Stomach (tissue), 9 donors: ENCODE results near the gene ANKRD6. TPM values are rescaled to one million over a fixed set of nuclear protein-coding genes. Genes with fewer than 3 reads are reported as not detected.

ENCODE experiments used
- DNase-seq, 2 donors: peaks; one replicate each; pipeline versions ENCODE4 v3.0.0 to v3.0.0-alpha.2; 2013 to 2019
- H3K27ac ChIP-seq, 5 donors: fragments of 200-600 bp in 4 of 5; sonication (generic) in 4 of 5; one replicate each; pipeline ENCODE4 v1.5.1; 2013 to 2019; ENCODE audit warnings: mild to moderate bottlenecking in 1 of 5, moderate library complexity in 1 of 5
- H3K27me3 ChIP-seq, 3 donors: fragments of 200-600 bp; sonication (generic); one replicate each; pipeline ENCODE4 v1.5.1; 2017 to 2019; ENCODE audit warnings: mixed run types in 1 of 3
- H3K36me3 ChIP-seq, 4 donors: fragments of 200-600 bp; sonication (generic); 1 replicate in 3 of 4; 2 replicates in 1 of 4; pipeline ENCODE4 v1.5.1; 2016 to 2019
- H3K4me1 ChIP-seq, 4 donors: fragments of 200-600 bp; sonication (generic); one replicate each; pipeline ENCODE4 v1.5.1; 2016 to 2019
- H3K4me3 ChIP-seq, 4 donors: fragments of 200-600 bp; sonication (generic) in 3 of 4; one replicate each; pipeline ENCODE4 v1.5.1; 2016 to 2019; ENCODE audit warnings: mild to moderate bottlenecking in 1 of 4
- H3K9me3 ChIP-seq, 4 donors: fragments of 200-600 bp; sonication (generic); one replicate each; pipeline ENCODE4 v1.5.1; 2016 to 2019
- EP300 ChIP-seq: sonication (generic); formaldehyde crosslinking; IDR thresholded peaks from one replicate; pipeline ENCODE4 v1.6.1; 2017; ENCODE audit warnings: antibody characterized with exemption
- POLR2A ChIP-seq, 4 donors: fragments of 450-650 bp; IDR thresholded peaks; one replicate each; pipeline ENCODE4 v1.6.1; 2016; ENCODE audit warnings: antibody characterized with exemption in 4 of 4, control low read depth in 2 of 4, mild to moderate bottlenecking in 1 of 4, moderate library complexity in 1 of 4
- POLR2AphosphoS5 ChIP-seq, 3 donors: sonication (generic); formaldehyde crosslinking; IDR thresholded peaks; one replicate each; pipeline ENCODE4 v1.6.1; 2016; ENCODE audit warnings: antibody characterized with exemption in 3 of 3
- WGBS, 5 donors: extraction: QIAGEN DNeasy Blood & Tissue Kit in 3 of 5; methylation state at CpG; one replicate each; pipeline versions ENCODE4 v1.1.5 to v1.1.7; 2013 to 2018; 5-methylcytosine and 5-hydroxymethylcytosine counted together
- intact Hi-C: fragments of 100-400 bp; cut with DNase I; formaldehyde crosslinking; loops from one replicate; pipeline ENCODE4 v1.15.1; 2023; ENCODE audit warnings: low total_unique reads
- polyA plus RNA-seq, 3 donors: library from polyadenylated mRNA; stranded (reverse); fragments of 200-250 nt; gene quantifications; one replicate each; pipeline ENCODE4 v1.2.3, GENCODE V29; 2013
- total RNA-seq, 5 donors: library from RNA; depleted of rRNA; stranded (reverse); fragments of >200 nt; gene quantifications; one replicate each; pipeline versions ENCODE4 v1.1.0 to v1.2.3, GENCODE V29; 2014 to 2016
- TF ChIP-seq, protein P1 (sequence below), 7 experiments: fragments of 450-650 bp in 4 of 7; fragments of 200-600 bp in 3 of 7; sonication (generic) in 3 of 7; IDR thresholded peaks; one replicate each; pipeline ENCODE4 v1.5.1; 2016 to 2019; ENCODE audit warnings: antibody characterized with exemption in 7 of 7, control low read depth in 2 of 7, mild to moderate bottlenecking in 1 of 7
- donor health status: healthy with polysubstance abuse.
- donor health status: Bipolar disorder and iron deficiency.
- donor health status: healthy.

The ANKRD6 gene
- total and polyA plus RNA-seq, 8 donors: 2.1 to 145 (median 6.1) TPM

DNA sequence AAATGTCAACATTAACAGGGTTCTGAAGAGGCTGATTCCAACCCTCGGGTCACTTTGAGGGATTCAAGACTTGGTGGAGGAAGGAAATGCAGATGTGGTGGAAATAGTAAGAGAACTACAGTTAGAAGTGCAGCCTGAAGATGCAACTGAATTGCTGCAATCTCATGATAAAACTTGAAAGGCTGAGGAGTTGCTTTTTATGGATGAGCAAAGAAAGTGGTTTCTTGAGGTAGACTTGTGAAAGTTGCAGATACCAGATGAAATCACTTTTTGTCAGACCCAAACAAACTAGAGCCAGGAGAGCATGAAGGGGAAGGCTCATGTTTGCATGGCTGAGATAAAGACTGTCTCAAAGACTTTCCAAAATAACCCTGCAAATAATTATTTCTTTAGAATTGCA lies 16.2 kb downstream of the ANKRD6 start:
- intact Hi-C loops: no loop called here
- Histone ChIP-seq H3K4me1 (no peaks in the 10 kb centered on the region), H3K27ac (no peak overlapping the region), H3K4me3 (no peak overlapping the region), H3K9me3 (no peaks in the 10 kb centered on the region), H3K36me3 (no peaks in the 10 kb centered on the region), H3K27me3 (no peaks in the 10 kb centered on the region)
- DNase-seq: no peak
- WGBS, 5 donors: 20 to 56% (median 45%) methylated on average over 1 of the region's 1 CpG
- no peak for TF ChIP-seq POLR2A (IDR thresholded peaks at IDR 0.05)
- TF ChIP-seq EP300: no peak
- TF ChIP-seq, protein P1, sequence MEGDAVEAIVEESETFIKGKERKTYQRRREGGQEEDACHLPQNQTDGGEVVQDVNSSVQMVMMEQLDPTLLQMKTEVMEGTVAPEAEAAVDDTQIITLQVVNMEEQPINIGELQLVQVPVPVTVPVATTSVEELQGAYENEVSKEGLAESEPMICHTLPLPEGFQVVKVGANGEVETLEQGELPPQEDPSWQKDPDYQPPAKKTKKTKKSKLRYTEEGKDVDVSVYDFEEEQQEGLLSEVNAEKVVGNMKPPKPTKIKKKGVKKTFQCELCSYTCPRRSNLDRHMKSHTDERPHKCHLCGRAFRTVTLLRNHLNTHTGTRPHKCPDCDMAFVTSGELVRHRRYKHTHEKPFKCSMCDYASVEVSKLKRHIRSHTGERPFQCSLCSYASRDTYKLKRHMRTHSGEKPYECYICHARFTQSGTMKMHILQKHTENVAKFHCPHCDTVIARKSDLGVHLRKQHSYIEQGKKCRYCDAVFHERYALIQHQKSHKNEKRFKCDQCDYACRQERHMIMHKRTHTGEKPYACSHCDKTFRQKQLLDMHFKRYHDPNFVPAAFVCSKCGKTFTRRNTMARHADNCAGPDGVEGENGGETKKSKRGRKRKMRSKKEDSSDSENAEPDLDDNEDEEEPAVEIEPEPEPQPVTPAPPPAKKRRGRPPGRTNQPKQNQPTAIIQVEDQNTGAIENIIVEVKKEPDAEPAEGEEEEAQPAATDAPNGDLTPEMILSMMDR (IDR thresholded peaks at IDR 0.05): no peak
- no peak for TF ChIP-seq POLR2AphosphoS5 (IDR thresholded peaks at IDR 0.05)

DNA sequence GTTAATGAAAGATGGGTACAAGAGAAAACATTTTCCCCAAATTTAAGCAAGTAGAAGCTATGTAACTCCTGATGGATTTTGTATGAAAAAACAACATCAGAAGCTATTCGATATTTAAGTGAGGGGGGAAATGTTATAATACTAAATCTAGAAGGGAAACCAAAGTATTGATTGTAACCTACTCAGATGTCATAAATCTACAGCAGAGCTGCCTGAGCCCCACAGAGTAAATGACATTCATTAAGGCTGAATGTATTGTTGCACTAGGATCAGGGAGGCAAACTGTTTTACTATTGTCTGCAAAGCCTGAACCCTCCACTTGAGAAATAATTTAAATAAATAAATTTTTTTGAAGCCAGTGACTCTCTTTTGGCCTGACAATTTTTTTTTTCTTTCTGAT lies 19.3 kb downstream of the ANKRD6 start:
- WGBS, 5 donors: 84 to 92% (median 88%) methylated on average over 1 of the region's 1 CpG
- TF ChIP-seq POLR2A (IDR thresholded peaks at IDR 0.05): no peak
- TF ChIP-seq EP300: no peak
- TF ChIP-seq POLR2AphosphoS5 (IDR thresholded peaks at IDR 0.05): no peak
- TF ChIP-seq, protein P1 (IDR thresholded peaks at IDR 0.05): no peak
- no peak for DNase-seq
- Histone ChIP-seq H3K4me1 (no peaks in the 10 kb centered on the region), H3K27ac (no peak overlapping the region), H3K9me3 (no peaks in the 10 kb centered on the region), H3K27me3 (no peaks in the 10 kb centered on the region), H3K36me3 (no peaks in the 10 kb centered on the region), H3K4me3 (no peak overlapping the region)
- intact Hi-C loops: no loop called here

DNA sequence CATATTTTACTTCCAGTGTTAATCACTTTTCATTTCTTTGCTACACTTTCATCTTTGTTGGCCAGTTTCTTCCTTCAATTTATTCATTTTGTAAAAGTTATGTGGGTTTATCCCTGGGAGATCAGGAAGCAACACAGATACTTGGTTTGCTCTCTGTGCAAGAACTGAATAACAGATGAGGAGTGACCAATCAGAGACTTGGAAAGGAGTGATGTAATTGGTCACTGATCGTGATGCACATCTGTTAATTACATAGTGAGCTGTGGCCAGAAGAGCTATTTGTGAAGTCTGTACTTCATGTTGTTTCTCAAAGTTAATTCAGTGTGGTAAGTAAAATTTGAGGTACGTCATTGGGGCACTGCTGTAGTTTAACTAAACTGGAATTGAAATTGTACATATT lies 21.3 kb downstream of the ANKRD6 start:
- Histone ChIP-seq H3K4me3 (no peak overlapping the region), H3K4me1 (no peaks in the 10 kb centered on the region), H3K27ac (no peak overlapping the region), H3K36me3 (no peaks in the 10 kb centered on the region), H3K9me3 (no peaks in the 10 kb centered on the region), H3K27me3 (no peaks in the 10 kb centered on the region)
- intact Hi-C loops: no loop called here
- TF ChIP-seq, protein P1 (IDR thresholded peaks at IDR 0.05): no peak
- no peak for TF ChIP-seq POLR2A (IDR thresholded peaks at IDR 0.05)
- TF ChIP-seq POLR2AphosphoS5 (IDR thresholded peaks at IDR 0.05): no peak
- no peak for TF ChIP-seq EP300
- 66 to 85% (median 77%) methylated on average over 2 of the region's 2 CpGs for WGBS, 5 donors
- no peak for DNase-seq

DNA sequence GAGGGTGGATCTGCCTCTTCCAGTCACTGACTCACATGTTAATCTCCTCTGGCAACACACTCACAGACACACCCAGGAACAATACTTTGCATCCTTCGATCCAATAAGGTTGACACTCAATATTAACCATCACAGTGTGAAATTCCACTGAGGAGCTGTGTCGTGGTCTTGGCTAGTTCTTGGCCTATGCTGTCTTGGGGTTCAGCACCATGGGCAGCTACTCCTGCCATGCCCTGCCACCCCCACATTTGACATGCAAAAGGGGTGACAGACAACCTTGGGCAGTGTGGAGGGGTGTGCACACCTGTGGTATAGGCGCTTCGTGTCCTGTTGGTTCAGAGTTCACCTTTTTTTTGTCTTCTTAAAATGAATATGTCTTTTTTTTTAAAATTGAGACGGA lies 25.8 kb downstream of the ANKRD6 start:
- H3K36me3 ChIP-seq: no peaks in the 10 kb centered on the region
- DNase-seq: no peak
- WGBS, 5 donors: 77 to 90% (median 85%) methylated on average over 5 of the region's 5 CpGs
- no peaks in the 10 kb centered on the region for H3K9me3 ChIP-seq
- no peaks in the 10 kb centered on the region for H3K4me1 ChIP-seq
- no peaks in the 10 kb centered on the region for H3K27me3 ChIP-seq
- H3K27ac ChIP-seq: no peak overlapping the region
- intact Hi-C loops: no loop called here
- H3K4me3 ChIP-seq: no peak overlapping the region
- TF ChIP-seq POLR2A (IDR thresholded peaks at IDR 0.05): no peak
- no peak for TF ChIP-seq POLR2AphosphoS5 (IDR thresholded peaks at IDR 0.05)

DNA sequence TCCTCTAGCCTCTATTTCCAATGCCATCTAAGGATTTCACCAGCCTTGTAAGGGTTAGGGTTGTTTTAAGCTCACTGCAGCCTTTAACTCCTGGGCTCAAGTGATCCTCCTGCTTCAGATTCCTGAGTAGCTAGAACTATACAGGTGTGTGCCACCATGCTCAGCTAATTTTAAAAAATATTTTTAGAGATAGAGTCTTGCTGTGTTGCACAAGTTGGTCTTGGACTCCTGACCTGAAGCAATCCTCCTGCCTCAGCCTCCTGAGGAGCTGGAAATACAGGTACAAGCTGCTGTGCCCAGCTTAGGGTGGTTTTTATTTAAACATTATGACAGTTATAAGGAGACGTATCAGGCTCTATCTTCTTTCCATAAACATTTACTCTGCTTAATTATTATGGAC lies 26.5 kb downstream of the ANKRD6 start:
- H3K27ac ChIP-seq: no peak overlapping the region
- H3K27me3 ChIP-seq: no peaks in the 10 kb centered on the region
- WGBS, 5 donors: 76 to 85% (median 79%) methylated on average over 1 of the region's 1 CpG
- H3K4me3 ChIP-seq: no peak overlapping the region
- H3K4me1 ChIP-seq: no peaks in the 10 kb centered on the region
- intact Hi-C loops: no loop called here
- TF ChIP-seq EP300 (no peak), POLR2AphosphoS5 (IDR thresholded peaks at IDR 0.05) (no peak), POLR2A (IDR thresholded peaks at IDR 0.05) (no peak)
- TF ChIP-seq, protein P1 (IDR thresholded peaks at IDR 0.05): no peak
- no peak for DNase-seq
- no peaks in the 10 kb centered on the region for H3K36me3 ChIP-seq
- H3K9me3 ChIP-seq: no peaks in the 10 kb centered on the region
